ENCODE data around the gene GAK.
A peak's percentile ranks its signal among the peaks of the same experiment; 100 is the strongest.
"Not testable (repeated sequence)": the region's sequence is repeated elsewhere in the genome, so short reads cannot be mapped to it uniquely, and the experiment has no call there.

Gene GAK

GRCh38 chr4:931960-932712 lies at the start of gene GAK, which contains the start of gene TMEM175:
Gene GAK (minus strand): TSS chr4:932316. CDS start chr4:932187, 129 bp downstream.
Gene TMEM175 (plus strand): TSS chr4:932460. CDS start chr4:947740, 15,280 bp downstream.
- DNase-seq (ENCODE audit: extremely low spot score, insufficient read length, low read depth) = peak; percentile 95
- peak; percentile 97 for FAIRE-seq

- no peak for DNase-seq (ENCODE audit: extremely low spot score, insufficient read length, low read depth)
Measured at GRCh38 chr4:978957-979701, 47.0 kb upstream of the GAK start.

GRCh38 chr4:976016-976415 lies 43.9 kb upstream of the GAK start:
- FAIRE-seq; DNase-seq (ENCODE audit: extremely low spot score, insufficient read length, low read depth): not testable (repeated sequence)

More at GRCh38 chr4:978957-979701, 47.0 kb upstream of the GAK start:
- no peak for FAIRE-seq

- FAIRE-seq = no peak
- DNase-seq (ENCODE audit: extremely low spot score, insufficient read length, low read depth) = no peak
Measured at GRCh38 chr4:974668-975067, 42.6 kb upstream of the GAK start.

GRCh38 chr4:973431-974397 lies 41.6 kb upstream of the GAK start, which contains the start of gene DGKQ:
Gene DGKQ (minus strand): TSS chr4:973569. CDS start chr4:973482, 87 bp downstream.
- DNase-seq (ENCODE audit: extremely low spot score, insufficient read length, low read depth) (peak; percentile 98), FAIRE-seq (peak; percentile 77)

GRCh38 chr4:972651-973424 lies 40.7 kb upstream of the GAK start:
- FAIRE-seq (no peak), DNase-seq (ENCODE audit: extremely low spot score, insufficient read length, low read depth) (peak; percentile 23)

- FAIRE-seq (no peak), DNase-seq (ENCODE audit: extremely low spot score, insufficient read length, low read depth) (no peak)
Measured at GRCh38 chr4:971666-972500, 39.8 kb upstream of the GAK start.

GRCh38 chr4:970854-971520 lies 38.9 kb upstream of the GAK start:
- DNase-seq (ENCODE audit: extremely low spot score, insufficient read length, low read depth) (no peak), FAIRE-seq (no peak)

GRCh38 chr4:970046-970745 lies 38.1 kb upstream of the GAK start:
- DNase-seq (ENCODE audit: extremely low spot score, insufficient read length, low read depth) (no peak), FAIRE-seq (no peak)

GRCh38 chr4:968621-969394 lies 36.7 kb upstream of the GAK start:
- DNase-seq (ENCODE audit: extremely low spot score, insufficient read length, low read depth) (no peak), FAIRE-seq (no peak)

GRCh38 chr4:968221-968620 lies 36.1 kb upstream of the GAK start:
- DNase-seq (ENCODE audit: extremely low spot score, insufficient read length, low read depth) (no peak), FAIRE-seq (no peak)

GRCh38 chr4:967113-968104 lies 35.3 kb upstream of the GAK start:
- FAIRE-seq = no peak

GRCh38 chr4:966266-967112 lies 34.4 kb upstream of the GAK start:
- FAIRE-seq (no peak), DNase-seq (ENCODE audit: extremely low spot score, insufficient read length, low read depth) (no peak)

More at GRCh38 chr4:967113-968104, 35.3 kb upstream of the GAK start:
- no peak for DNase-seq (ENCODE audit: extremely low spot score, insufficient read length, low read depth)

- no peak for FAIRE-seq
Measured at GRCh38 chr4:965766-966134, 33.6 kb upstream of the GAK start.

More at GRCh38 chr4:965766-966134, 33.6 kb upstream of the GAK start:
- DNase-seq (ENCODE audit: extremely low spot score, insufficient read length, low read depth) = no peak
